GM04504 (cell line): ENCODE results near the gene ERBB4.
"Not testable (repeated sequence)": the region's sequence is repeated elsewhere in the genome, so short reads cannot be mapped to it uniquely, and the experiment has no call there.

Experiments
- DNase-seq: peaks from one replicate; pipeline ENCODE4 v3.0.0-alpha.2; 2012; ENCODE audit warnings: low read depth

Gene ERBB4

GRCh38 chr2:211729433-211729832 lies 809.2 kb downstream of the ERBB4 start:
- DNase-seq, result no peak

DNA sequence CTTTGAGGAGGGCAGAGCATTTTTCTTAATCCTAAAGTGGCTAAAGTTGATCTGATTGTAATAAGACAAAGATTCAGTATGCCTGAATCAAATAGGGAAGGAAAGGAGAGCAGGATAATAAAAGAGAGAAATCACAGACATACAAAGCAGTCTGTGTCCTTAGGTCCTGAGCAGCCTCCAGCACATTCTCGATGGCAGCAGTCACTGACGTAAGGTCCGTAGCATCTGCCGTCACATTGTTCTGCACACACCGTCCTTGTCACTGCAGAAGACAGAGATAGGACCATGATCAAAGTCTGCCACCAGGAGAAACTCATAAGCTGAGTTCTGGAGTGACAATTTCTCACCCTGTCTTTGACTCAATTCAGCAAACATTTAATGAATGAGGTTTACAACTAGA lies 813.7 kb downstream of the ERBB4 start:
- no peak for DNase-seq

DNA sequence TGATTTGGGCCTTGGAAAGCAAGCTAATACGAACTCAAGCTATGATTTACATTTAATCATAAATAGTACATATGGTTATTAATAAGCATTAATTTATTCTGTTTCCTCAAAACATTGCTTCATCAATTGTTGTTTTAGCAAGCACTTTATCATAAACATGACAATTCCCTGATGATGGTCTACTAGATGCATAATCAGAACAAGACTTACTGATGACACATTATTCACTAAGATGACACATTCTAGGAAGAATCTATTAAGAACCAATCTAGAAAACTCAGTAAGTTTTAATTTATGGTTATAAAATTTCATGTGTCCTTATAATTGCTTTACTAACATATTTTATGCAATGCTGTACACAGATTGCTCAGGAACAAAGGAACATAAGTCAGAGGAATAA lies 815.2 kb downstream of the ERBB4 start:
- no peak for DNase-seq

DNA sequence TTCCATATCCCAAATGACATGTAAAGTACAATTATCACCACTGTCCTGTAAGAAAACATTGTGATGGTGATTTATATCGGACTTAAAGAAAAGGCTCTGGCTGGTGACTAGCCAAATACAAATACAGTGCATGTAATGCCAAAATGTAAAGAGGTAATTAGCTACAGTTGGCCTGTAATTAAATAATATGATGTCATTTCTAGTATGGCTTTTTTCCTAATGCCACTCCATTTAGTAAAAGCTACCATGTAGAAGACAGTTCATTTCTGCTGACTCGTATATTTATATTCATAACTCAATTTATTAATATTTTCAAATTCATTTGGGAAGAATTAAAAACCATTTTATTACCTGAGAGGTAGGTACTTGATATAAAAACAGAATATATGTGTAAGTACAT lies 815.7 kb downstream of the ERBB4 start:
- no peak for DNase-seq

GRCh38 chr2:211721874-211722273 lies 816.7 kb downstream of the ERBB4 start:
- DNase-seq, result not testable (repeated sequence)

- no peak for DNase-seq
Observed at GRCh38 chr2:211709389-211709788, 829.2 kb downstream of the ERBB4 start.

GRCh38 chr2:211692689-211693088 lies 845.9 kb downstream of the ERBB4 start:
- no peak for DNase-seq

DNA sequence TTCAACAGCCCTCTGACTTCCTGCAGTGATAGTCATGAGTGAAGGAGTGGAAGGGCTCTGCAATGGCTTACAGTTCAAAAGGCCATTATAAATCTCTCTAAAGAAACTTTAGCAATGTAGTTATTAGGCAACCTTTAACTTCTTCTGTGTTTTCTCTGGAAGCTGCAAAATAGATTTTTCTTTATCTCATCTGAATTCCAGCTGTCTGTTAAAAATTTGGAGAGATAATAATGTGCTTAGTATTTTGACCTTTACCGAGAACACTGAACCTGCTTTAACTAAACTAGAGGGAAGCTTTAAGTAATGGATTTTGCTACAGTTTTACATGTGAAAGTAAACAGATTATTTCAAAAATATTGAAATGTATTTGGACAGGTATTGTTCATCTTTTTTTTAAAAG lies 847.9 kb downstream of the ERBB4 start:
- no peak for DNase-seq

- DNase-seq, result no peak
Observed at GRCh38 chr2:211688196-211688595, 850.4 kb downstream of the ERBB4 start.

DNA sequence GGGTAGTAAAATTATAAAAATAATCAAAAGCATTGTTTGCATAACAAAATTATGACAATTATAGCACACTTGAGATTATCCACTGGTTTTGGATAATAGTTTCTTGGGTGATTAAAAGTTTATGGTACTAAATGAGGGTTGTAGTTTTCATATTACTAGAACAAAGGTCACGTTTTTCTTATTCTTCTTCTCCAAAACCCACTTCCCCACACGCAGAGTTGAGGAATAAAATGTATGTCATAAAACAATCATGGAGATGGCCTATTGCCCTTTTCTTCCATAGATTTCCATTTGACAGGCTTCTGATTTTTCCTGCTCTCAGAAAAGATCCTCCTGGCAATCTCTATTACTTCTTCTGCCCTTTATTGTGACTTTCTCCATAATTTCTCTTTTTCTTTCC lies 863.9 kb downstream of the ERBB4 start:
- no peak for DNase-seq

DNA sequence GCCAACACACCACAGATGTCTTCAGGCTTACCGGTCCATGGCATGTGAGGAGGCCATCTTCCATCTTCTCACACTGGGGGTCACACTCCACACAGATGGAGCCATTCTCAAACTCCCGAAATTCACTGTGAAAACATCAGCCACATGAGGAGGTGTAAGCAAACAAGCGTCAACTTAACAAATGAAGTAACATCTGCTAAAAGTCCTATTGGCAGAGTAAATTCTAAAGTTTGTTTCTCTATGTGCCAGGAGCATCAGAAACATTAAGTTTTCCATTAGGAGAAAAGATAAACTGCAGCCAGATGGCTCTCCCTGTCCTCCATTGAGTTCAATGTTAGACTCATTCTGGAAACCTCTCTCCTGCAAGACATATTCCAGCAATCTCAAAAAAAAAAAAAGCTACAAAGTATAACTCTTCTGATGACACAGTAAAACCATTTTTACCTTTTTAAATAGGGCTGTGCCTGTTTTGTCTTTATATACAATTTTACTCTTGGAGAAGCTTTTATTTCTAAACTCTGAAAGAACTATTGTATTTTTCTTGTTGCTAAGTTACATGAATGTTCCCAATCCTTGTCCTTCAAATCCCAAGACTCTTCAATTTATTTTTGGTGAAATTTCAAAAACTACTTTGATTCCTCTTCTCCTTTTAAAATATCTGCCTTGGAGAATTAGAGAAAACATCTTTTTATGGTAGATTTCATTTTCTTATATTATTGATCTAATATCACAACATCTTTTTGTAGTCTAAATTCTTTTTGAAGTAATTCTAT lies 865.3 kb downstream of the ERBB4 start:
- DNase-seq, result no peak

DNA sequence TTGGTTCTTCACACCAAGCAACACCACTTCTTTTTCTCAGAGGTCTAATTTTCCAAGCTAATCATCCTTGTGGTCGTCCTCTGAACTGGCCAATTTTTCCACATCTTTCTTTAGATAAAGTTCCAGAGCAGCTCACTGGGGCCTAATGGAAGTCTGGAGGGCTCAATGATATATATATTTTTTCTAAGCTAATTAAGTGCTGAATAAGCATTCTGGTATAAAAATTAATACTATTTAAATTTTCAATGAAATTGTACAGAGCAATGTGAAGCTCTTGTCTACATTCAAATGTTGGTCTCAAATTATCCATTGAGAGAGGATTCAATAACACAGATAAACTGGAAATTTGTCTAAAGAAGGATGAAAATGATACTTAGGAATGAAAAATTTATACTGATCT lies 866.6 kb downstream of the ERBB4 start:
- DNase-seq, result no peak

- no peak for DNase-seq
Observed at GRCh38 chr2:211665299-211665698, 873.3 kb downstream of the ERBB4 start.

- DNase-seq, result no peak
Observed at GRCh38 chr2:211664321-211664720, 874.3 kb downstream of the ERBB4 start.

GRCh38 chr2:211654211-211654780 lies 884.3 kb downstream of the ERBB4 start:
- no peak for DNase-seq

GRCh38 chr2:211652327-211652726 lies 886.3 kb downstream of the ERBB4 start:
- DNase-seq, result no peak

DNA sequence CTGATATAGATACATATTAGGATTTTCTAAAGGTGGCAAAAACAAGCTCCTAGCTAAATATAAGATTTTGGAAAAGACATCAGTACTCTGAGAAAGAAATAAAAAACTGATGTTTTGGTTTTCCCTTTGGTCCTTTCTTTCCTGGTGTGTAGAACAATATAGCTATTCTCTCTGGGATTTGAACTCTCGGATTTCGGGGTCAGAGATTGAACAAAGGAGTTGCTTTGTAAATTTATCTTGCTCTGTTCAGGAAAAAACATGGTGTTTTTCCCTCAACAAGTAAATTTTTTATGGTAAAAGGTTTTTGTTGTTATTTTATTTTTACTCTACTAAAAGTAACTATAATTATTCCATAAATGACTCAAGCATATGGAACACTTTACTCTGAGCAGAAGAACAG lies 889.3 kb downstream of the ERBB4 start:
- no peak for DNase-seq

GRCh38 chr2:211631503-211631902 lies 907.1 kb downstream of the ERBB4 start:
- no peak for DNase-seq

DNA sequence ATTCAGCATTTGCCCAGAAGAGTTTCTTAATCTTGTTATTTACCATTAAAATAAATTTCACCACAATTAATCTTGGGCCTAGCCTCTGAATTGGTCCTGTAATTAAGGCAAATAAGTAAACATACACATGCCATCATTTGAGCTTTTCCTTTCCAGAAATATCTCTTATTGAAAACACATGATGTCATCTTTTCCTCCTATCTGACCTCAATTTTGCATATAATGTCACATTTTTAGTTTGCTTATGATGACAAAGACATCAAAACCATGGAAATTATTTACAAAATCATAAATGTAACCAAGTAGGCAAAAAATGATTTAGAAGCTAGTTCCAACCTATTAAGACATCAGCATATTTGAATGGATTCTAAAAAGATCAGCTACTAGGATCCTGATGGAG lies 915.5 kb downstream of the ERBB4 start:
- DNase-seq, result no peak

GRCh38 chr2:211620986-211621385 lies 917.6 kb downstream of the ERBB4 start:
- DNase-seq, result no peak

DNA sequence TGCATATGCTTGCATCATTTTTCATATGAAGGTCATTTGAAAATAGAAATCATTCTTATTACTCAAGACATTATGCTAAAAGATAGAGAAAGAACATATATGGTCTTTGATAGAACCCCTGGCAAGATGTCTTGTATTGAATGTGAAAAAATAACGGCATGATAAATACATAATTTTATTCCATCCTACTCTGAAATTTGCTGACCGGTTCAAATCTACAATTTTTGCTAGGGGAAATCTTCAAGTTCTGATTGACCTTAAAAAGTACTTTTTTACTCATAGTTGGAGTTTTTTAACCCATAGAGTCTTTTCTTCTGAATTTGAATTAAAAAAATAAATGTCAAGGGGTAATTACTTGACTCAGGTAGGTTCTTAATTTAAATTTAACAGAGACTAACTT lies 920.8 kb downstream of the ERBB4 start:
- DNase-seq, result no peak

DNA sequence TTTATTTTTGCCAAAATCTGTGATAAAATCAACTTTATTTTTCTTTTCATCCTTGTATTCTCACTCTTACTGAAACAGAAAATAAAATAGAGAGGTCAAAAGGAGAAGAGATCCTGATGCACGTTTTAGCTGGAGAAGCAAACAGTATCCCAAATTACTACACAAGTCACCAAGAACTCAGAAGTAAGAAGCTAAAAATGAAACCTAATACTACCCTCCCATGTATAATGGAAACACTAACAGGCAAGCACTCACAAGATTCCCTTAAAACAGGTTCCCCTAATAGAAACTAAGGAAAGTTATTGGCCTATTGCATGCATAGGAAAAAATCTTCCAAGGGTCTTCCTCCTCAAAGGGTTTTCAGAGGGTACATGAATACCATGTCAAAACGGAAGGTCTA lies 927.0 kb downstream of the ERBB4 start:
- DNase-seq, result no peak

- DNase-seq, result no peak
Observed at GRCh38 chr2:211611061-211611518, 927.5 kb downstream of the ERBB4 start.

DNA sequence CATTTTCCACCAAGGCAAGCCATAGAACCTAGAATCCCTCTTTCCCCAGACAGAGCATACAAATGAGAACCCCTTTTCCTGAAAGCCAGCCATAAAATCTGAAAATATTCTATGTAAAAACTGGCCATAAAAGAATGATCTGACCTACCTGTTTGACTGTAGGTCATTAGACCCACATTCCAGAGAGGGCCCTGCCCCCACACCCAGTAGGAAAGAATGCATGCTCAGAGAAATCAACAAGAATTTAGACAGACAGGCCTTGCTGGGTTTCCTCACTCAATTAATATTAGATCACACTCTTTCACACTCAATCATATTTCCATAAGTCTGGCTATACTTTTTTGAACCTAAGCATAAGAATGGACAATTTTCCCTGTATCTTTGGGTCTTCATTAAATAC lies 929.5 kb downstream of the ERBB4 start:
- DNase-seq, result no peak
